Pancreas (tissue), 10 donors: ENCODE results near the gene CCDC71L. TPM values are rescaled to one million over a fixed set of nuclear protein-coding genes. Genes with fewer than 3 reads are reported as not detected.
A peak's percentile ranks its signal among the peaks of the same experiment; 100 is the strongest.

Source experiments
- ATAC-seq, 4 donors: fragments of 200-7000 bp; cut with Tn5 transposase; one replicate each; pipeline versions ENCODE4 v1.8.0 to v1.9.1; 2020; ENCODE audit warnings: mild to moderate bottlenecking in 4 of 4, moderate library complexity in 4 of 4
- DNase-seq, 6 donors: peaks; one replicate each; pipeline ENCODE4 v3.0.0-alpha.2; 2020
- FAIRE-seq: peaks from 2 replicates; lab custom pipeline; 2012; peaks lifted over from hg19 to GRCh38; lab: Jason Lieb, UNC
- H3K27ac ChIP-seq, 4 donors: fragments of 200-600 bp; sonication (generic); 1 replicate in 3 of 4; 2 replicates in 1 of 4; pipeline versions ENCODE4 v1.5.0 to v1.8.0; 2020
- H3K27me3 ChIP-seq, 4 donors: fragments of 200-600 bp; one replicate each; pipeline ENCODE4 v1.8.0; 2021
- H3K36me3 ChIP-seq, 3 donors: fragments of 200-600 bp; sonication (generic) in 1 of 3; one replicate each; pipeline versions ENCODE4 v1.5.0 to v1.8.0; 2020 to 2021
- H3K4me1 ChIP-seq, 3 donors: fragments of 200-600 bp; one replicate each; pipeline ENCODE4 v1.8.0; 2021
- H3K4me3 ChIP-seq, 4 donors: fragments of 200-600 bp; sonication (generic) in 2 of 4; one replicate each; pipeline versions ENCODE4 v1.5.0 to v1.8.0; 2020 to 2021
- H3K9me3 ChIP-seq, 4 donors: fragments of 200-600 bp; one replicate each; pipeline ENCODE4 v1.8.0; 2021
- CTCF ChIP-seq, 4 donors: fragments of 200-600 bp; sonication (generic) in 3 of 4; IDR thresholded peaks; one replicate each; pipeline versions ENCODE4 v1.5.0 to v1.8.0; 2021; ENCODE audit warnings: antibody characterized with exemption in 4 of 4
- WGBS, 2 donors: extraction: QIAGEN DNeasy Blood & Tissue Kit; methylation state at CpG; one replicate each; pipeline ENCODE4 v1.1.7; 2013; 5-methylcytosine and 5-hydroxymethylcytosine counted together
- intact Hi-C, 3 donors: fragments of 100-400 bp; cut with DNase I; formaldehyde crosslinking; loops; one replicate each; pipeline versions ENCODE4 v1.11.1 to v1.14.2; 2022
- polyA plus RNA-seq, 2 donors: library from polyadenylated mRNA; stranded (reverse); fragments of 200-250 nt; gene quantifications; one replicate each; pipeline ENCODE4 v1.2.3, GENCODE V29; 2013
- total RNA-seq, 6 donors: library from RNA; stranded (reverse); fragmentation: NEBNext Ultra II Directional in 4 of 6; extraction: Animal tissue kit (Norgen Biotek cat#: 25700) in 4 of 6; gene quantifications; one replicate each; pipeline versions ENCODE4 v1.2.1 to v1.2.4, GENCODE V29; 2021 to 2023
- donor health status: healthy with polysubstance abuse.
- donor health status: DM: no; HTN: no; CAD: no; lungs with moderate emphysema.
- donor health status: DM: no; HTN: no; CAD: no.
- donor health status: control.
- donor health status: control.
- donor health status: Bipolar disorder and iron deficiency.
- donor health status: DM: yes; HTN: yes; CAD: no.
- donor health status: DM: no; HTN: no; CAD: no.
- donor health status: DM: no; HTN: no; CAD: no.
- donor health status: DM: yes; HTN: yes; CAD: no.

The CCDC71L gene
- total and polyA plus RNA-seq, 8 donors: 4.0 to 18.2 (median 7.7) TPM

GRCh38 chr7:106610996-106611886 lies 49.7 kb downstream of the CCDC71L start:
- FAIRE-seq: no peak
- Histone ChIP-seq H3K9me3 (no peaks in the 10 kb centered on the region), H3K36me3 (no peaks in the 10 kb centered on the region), H3K4me1 (peaks cover 0 to 7% (median 0%) of the 10 kb centered on the region in 3 donors), H3K27ac (peak overlapping the region in 1 of 4 donors; percentile 9), H3K27me3 (no peaks in the 10 kb centered on the region), H3K4me3 (no peak overlapping the region)
- WGBS, 2 donors: 28 to 34% methylated on average over 6 of the region's 6 CpGs
- DNase-seq: no peak
- no peak for TF ChIP-seq CTCF (IDR thresholded peaks at IDR 0.05)
- intact Hi-C loops: no loop called here
- peak in 2 of 4 donors; percentile 18 to 40 for ATAC-seq

GRCh38 chr7:106609416-106609815 lies 51.5 kb downstream of the CCDC71L start:
- H3K36me3 ChIP-seq: no peaks in the 10 kb centered on the region
- TF ChIP-seq CTCF (IDR thresholded peaks at IDR 0.05): no peak
- no peak overlapping the region for H3K4me3 ChIP-seq
- ATAC-seq (no peak), FAIRE-seq (no peak), DNase-seq (no peak)
- peaks cover 0 to 7% (median 0%) of the 10 kb centered on the region in 3 donors for H3K4me1 ChIP-seq
- WGBS, 2 donors: 92% methylated on average over 5 of the region's 5 CpGs
- H3K9me3 ChIP-seq: no peaks in the 10 kb centered on the region
- intact Hi-C loops: no loop called here
- H3K27ac ChIP-seq: no peak overlapping the region
- H3K27me3 ChIP-seq: no peaks in the 10 kb centered on the region

GRCh38 chr7:106608661-106609060 lies 52.3 kb downstream of the CCDC71L start:
- intact Hi-C loops: no loop called here
- WGBS, 2 donors: 26 to 30% methylated on average over 1 of the region's 1 CpG
- no peak for TF ChIP-seq CTCF (IDR thresholded peaks at IDR 0.05)
- Histone ChIP-seq H3K27ac (no peak overlapping the region), H3K4me1 (peaks cover 0 to 7% (median 0%) of the 10 kb centered on the region in 3 donors), H3K4me3 (no peak overlapping the region), H3K36me3 (no peaks in the 10 kb centered on the region), H3K27me3 (no peaks in the 10 kb centered on the region), H3K9me3 (no peaks in the 10 kb centered on the region)
- DNase-seq (no peak), ATAC-seq (peak in 2 of 4 donors; percentile 36 to 49), FAIRE-seq (no peak)

Other genes with a start within 250 kb of the CCDC71L start
- 1 to 10 TPM in 3 of 6 donors, under 1 TPM in 3; 0.39 to 5.3 (median 1.1) TPM for gene PIK3CG, start 204.1 kb upstream of the CCDC71L start, total RNA-seq
- under 1 TPM; 0.09 to 0.30 TPM for gene PIK3CG, start 204.1 kb upstream of the CCDC71L start, polyA plus RNA-seq